Peyer's patch (tissue), 4 donors: ENCODE data around the gene TMEM126A. TPM values are rescaled to one million over a fixed set of nuclear protein-coding genes. Genes with fewer than 3 reads are reported as not detected.
"Not testable (repeated sequence)": the region's sequence is repeated elsewhere in the genome, so short reads cannot be mapped to it uniquely, and the experiment has no call there.

ENCODE experiments used
- DNase-seq, 3 donors: peaks; one replicate each; pipeline ENCODE4 v3.0.0-alpha.2; 2017 to 2019
- H3K27ac ChIP-seq, 4 donors: fragments of 200-600 bp; sonication (generic); one replicate each; pipeline ENCODE4 v1.5.1; 2016 to 2019
- H3K27me3 ChIP-seq, 2 donors: fragments of 200-600 bp; sonication (generic); one replicate each; pipeline ENCODE4 v1.5.1; 2019
- H3K36me3 ChIP-seq, 3 donors: fragments of 200-600 bp; sonication (generic); one replicate each; pipeline ENCODE4 v1.5.1; 2016 to 2019
- H3K4me1 ChIP-seq, 4 donors: fragments of 200-600 bp; sonication (generic); one replicate each; pipeline ENCODE4 v1.5.1; 2016 to 2019
- H3K4me3 ChIP-seq, 4 donors: fragments of 200-600 bp; sonication (generic); 1 replicate in 3 of 4; 2 replicates in 1 of 4; pipeline ENCODE4 v1.5.1; 2016 to 2019; ENCODE audit warnings: mild to moderate bottlenecking in 1 of 4
- H3K9me3 ChIP-seq, 4 donors: fragments of 200-600 bp; sonication (generic); one replicate each; pipeline ENCODE4 v1.5.1; 2016 to 2019; ENCODE audit warnings: mild to moderate bottlenecking in 1 of 4
- CTCF ChIP-seq, 6 experiments: fragments of 450-650 bp in 4 of 6; fragments of 200-600 bp in 2 of 6; sonication (generic) in 1 of 6; IDR thresholded peaks; one replicate each; pipeline ENCODE4 v1.5.1; 2017 to 2019; ENCODE audit warnings: antibody characterized with exemption in 6 of 6, mild to moderate bottlenecking in 3 of 6, moderate library complexity in 1 of 6
- POLR2A ChIP-seq, 2 donors: fragments of 450-650 bp; IDR thresholded peaks; one replicate each; pipeline ENCODE4 v1.5.1; 2017; ENCODE audit warnings: antibody characterized with exemption in 2 of 2, mild to moderate bottlenecking in 2 of 2, moderate library complexity in 2 of 2
- total RNA-seq, 4 donors: library from RNA; depleted of rRNA; stranded (reverse); fragments of >200 nt; gene quantifications; one replicate each; pipeline ENCODE4 v1.1.0, GENCODE V29; 2016

The TMEM126A gene
- total RNA-seq, 4 donors from 2014 or later: 10.3 to 21.7 (median 13.8) TPM; not detected in 1

- Histone ChIP-seq H3K9me3 (no peaks in the 10 kb centered on the region), H3K27me3 (no peaks in the 10 kb centered on the region), H3K4me1 (peaks cover 0 to 10% (median 0%) of the 10 kb centered on the region in 4 donors), H3K27ac (no peak overlapping the region), H3K36me3 (no peaks in the 10 kb centered on the region), H3K4me3 (no peak overlapping the region)
- DNase-seq: no peak
- TF ChIP-seq CTCF (IDR thresholded peaks at IDR 0.05) (no peak), POLR2A (IDR thresholded peaks at IDR 0.05) (no peak)
Measured at GRCh38 chr11:85668157-85668556, 20.4 kb downstream of the TMEM126A start.

- H3K36me3 ChIP-seq, H3K27ac ChIP-seq, H3K4me3 ChIP-seq, H3K4me1 ChIP-seq, H3K27me3 ChIP-seq, H3K9me3 ChIP-seq: not testable (repeated sequence)
- DNase-seq: peak in 1 of 3 donors; percentile 40
Measured at GRCh38 chr11:85670949-85671663, 23.3 kb downstream of the TMEM126A start.

GRCh38 chr11:85672105-85672902 lies 24.5 kb downstream of the TMEM126A start:
- no peaks in the 10 kb centered on the region for H3K27me3 ChIP-seq
- H3K36me3 ChIP-seq: no peaks in the 10 kb centered on the region
- H3K27ac ChIP-seq: no peak overlapping the region
- no peak for TF ChIP-seq CTCF (IDR thresholded peaks at IDR 0.05)
- no peak for TF ChIP-seq POLR2A (IDR thresholded peaks at IDR 0.05)
- no peaks in the 10 kb centered on the region for H3K4me1 ChIP-seq
- H3K4me3 ChIP-seq: no peak overlapping the region
- H3K9me3 ChIP-seq: no peaks in the 10 kb centered on the region
- no peak for DNase-seq

- Histone ChIP-seq H3K27me3 (no peaks in the 10 kb centered on the region), H3K4me1 (no peaks in the 10 kb centered on the region), H3K9me3 (no peaks in the 10 kb centered on the region), H3K27ac (no peak overlapping the region), H3K4me3 (no peak overlapping the region), H3K36me3 (no peaks in the 10 kb centered on the region)
- no peak for TF ChIP-seq CTCF (IDR thresholded peaks at IDR 0.05)
- no peak for TF ChIP-seq POLR2A (IDR thresholded peaks at IDR 0.05)
- DNase-seq: no peak
Measured at GRCh38 chr11:85673393-85673792, 25.6 kb downstream of the TMEM126A start.

- Histone ChIP-seq H3K27me3 (no peaks in the 10 kb centered on the region), H3K36me3 (no peaks in the 10 kb centered on the region), H3K4me1 (peaks cover 0 to 5% (median 0%) of the 10 kb centered on the region in 4 donors), H3K4me3 (no peak overlapping the region), H3K27ac (no peak overlapping the region), H3K9me3 (no peaks in the 10 kb centered on the region)
- TF ChIP-seq CTCF (IDR thresholded peaks at IDR 0.05) (no peak), POLR2A (IDR thresholded peaks at IDR 0.05) (no peak)
- no peak for DNase-seq
Measured at GRCh38 chr11:85679576-85679975, 31.8 kb downstream of the TMEM126A start.

GRCh38 chr11:85680897-85681296 lies 33.1 kb downstream of the TMEM126A start:
- no peak overlapping the region for H3K27ac ChIP-seq
- H3K27me3 ChIP-seq: no peaks in the 10 kb centered on the region
- no peak overlapping the region for H3K4me3 ChIP-seq
- H3K9me3 ChIP-seq: no peaks in the 10 kb centered on the region
- peaks cover 0 to 14% (median 0%) of the 10 kb centered on the region in 4 donors for H3K4me1 ChIP-seq
- H3K36me3 ChIP-seq: no peaks in the 10 kb centered on the region
- TF ChIP-seq CTCF (IDR thresholded peaks at IDR 0.05) (no peak), POLR2A (IDR thresholded peaks at IDR 0.05) (no peak)
- DNase-seq: no peak
